Measurements from ENCODE around the gene CD300LD.

DNA sequence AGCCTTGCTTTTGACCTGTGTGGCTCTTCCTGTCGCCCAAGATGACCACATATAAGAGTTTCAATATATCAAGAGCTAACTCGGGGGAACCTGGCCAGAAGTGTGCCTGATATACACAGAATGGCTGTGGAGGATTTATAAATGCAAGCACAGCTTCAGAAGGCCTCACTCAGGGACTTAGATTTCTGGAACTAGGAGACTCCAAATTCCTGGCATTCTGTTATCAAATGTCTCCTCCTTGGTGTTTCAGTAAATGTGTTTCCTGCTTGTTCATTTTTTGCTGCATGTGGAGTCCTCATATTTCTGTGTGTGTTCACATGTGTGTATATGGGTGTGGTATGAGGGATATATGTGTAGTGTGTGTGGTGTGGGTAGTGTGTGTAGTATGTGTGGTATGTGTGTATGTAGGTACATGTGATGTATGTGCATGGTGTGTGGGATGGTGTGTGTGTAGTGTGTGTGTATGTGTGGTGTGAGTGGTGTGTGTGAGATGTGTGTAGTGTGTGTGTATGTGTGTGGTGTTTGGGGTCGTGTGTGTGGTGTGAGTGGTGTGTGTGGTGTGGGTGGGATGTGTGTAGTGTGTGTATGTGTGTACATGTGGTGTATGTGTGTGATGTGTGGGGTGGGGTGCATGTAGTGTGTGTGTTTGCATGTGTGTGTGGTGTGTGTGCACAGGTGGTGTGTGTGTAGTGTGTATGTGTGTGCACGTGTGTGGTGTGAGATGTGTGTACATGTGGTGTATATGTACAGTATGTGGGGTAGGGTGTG, 23.8 kb downstream of the CD300LD start:
- TF ChIP-seq, protein P1, sequence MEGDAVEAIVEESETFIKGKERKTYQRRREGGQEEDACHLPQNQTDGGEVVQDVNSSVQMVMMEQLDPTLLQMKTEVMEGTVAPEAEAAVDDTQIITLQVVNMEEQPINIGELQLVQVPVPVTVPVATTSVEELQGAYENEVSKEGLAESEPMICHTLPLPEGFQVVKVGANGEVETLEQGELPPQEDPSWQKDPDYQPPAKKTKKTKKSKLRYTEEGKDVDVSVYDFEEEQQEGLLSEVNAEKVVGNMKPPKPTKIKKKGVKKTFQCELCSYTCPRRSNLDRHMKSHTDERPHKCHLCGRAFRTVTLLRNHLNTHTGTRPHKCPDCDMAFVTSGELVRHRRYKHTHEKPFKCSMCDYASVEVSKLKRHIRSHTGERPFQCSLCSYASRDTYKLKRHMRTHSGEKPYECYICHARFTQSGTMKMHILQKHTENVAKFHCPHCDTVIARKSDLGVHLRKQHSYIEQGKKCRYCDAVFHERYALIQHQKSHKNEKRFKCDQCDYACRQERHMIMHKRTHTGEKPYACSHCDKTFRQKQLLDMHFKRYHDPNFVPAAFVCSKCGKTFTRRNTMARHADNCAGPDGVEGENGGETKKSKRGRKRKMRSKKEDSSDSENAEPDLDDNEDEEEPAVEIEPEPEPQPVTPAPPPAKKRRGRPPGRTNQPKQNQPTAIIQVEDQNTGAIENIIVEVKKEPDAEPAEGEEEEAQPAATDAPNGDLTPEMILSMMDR (IDR thresholded peaks at IDR 0.05) = no peak
- TF ChIP-seq POLR2A (IDR thresholded peaks at IDR 0.05) = no peak

Measured in prostate gland (tissue), 2 donors.